Embryonic facial prominence (tissue), 1 donor: ENCODE results near the gene PRRG1.
"Not testable (repeated sequence)": the region's sequence is repeated elsewhere in the genome, so short reads cannot be mapped to it uniquely, and the experiment has no call there.

ENCODE experiments used
- DNase-seq: peaks from one replicate; pipeline ENCODE4 v3.0.0-alpha.2; 2016; ENCODE audit errors: extremely low spot score

PRRG1 gene

GRCh38 chrX:37470711-37471110, 121.5 kb downstream of the PRRG1 start:
- DNase-seq, result no peak

DNA sequence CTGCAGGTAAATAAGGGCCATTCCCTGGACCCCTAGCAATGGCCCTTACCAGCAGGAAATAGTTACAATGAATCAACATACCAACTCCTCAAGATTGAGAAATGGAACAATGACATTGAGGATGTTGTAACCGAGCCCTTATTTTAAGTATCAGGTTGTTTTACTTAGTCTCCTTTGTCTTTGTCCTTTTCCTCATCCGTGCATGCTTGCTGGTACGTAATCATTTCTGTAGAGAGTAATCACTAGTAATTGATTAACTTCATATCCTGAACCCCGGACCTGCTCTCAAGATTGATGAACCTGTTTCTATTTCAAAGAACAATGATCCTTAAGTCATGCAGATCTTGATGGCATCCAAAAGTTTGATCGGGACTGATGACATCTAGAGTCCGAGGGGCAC, 123.7 kb downstream of the PRRG1 start:
- DNase-seq, result no peak

GRCh38 chrX:37474478-37474877, 125.3 kb downstream of the PRRG1 start:
- DNase-seq, result no peak

DNA sequence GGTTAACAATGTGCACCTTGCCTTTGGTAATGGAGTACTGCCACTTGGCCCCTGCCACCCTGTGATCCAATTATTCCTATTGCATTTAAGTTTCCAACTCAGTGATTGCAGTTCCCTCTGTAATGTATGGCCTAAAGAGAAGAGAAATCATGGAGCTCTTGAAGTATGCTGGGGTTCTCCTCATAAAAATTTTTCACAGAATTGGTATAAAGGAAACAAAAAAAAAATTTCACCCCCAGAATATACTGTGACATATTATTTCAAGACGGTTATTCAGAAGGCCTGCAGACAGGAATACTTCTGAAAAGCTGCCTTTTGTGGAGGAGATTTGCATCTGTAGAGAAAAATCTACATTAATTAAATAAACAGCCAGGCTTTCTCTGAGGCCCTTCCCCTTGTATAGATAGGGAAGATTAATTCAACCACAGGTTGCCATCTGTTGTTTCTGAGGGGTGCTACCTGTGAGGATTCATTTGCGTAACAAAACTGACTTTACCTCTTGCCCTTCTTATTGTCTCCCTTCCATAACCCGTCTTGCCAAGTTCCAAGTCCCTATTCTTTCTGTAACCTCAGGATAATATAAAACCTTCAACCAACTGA, 127.5 kb downstream of the PRRG1 start:
- DNase-seq, result no peak

- not testable (repeated sequence) for DNase-seq
These were observed 135.2 kb downstream of the PRRG1 start for GRCh38 chrX:37484335-37484734.

DNA sequence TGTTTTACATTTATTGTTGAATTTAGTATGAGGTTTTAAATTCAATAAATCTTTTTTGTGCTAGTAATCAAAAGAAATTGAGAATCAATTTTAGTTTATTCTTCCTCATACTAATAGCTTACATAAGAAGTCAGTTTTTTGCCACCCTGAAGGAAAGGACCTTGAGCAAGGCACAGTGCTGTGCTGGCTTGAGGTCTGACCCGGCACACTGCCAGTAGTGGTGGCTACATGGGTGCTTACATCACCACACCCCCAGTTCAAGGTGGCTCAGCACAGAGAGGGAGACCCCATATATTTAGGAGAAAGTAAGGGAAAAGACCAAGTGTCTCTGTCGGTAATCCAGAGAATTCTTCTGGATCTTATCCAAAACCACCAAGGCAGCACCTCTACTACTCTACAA, 136.3 kb downstream of the PRRG1 start:
- DNase-seq, result no peak

- no peak for DNase-seq
These were observed 138.1 kb downstream of the PRRG1 start for GRCh38 chrX:37487271-37487670.

DNA sequence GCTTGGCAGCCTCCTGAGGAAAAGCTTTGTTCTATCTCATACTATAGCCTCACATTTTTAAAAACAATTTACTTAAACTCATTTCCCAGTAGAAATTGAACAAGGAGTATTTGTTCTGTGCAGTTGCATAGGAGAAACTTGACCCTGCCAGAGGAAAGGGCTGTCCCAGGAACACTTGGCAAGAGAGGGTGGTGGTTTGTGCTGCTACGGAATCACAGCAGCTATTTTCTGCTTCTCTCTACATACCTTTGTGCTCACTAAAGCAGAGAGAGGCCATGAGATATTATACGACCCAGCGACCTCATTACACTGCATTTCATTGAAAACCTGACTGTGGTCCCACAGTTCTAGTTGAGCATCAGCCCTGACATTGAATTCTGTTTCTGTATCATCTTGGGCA, 139.2 kb downstream of the PRRG1 start:
- no peak for DNase-seq

DNA sequence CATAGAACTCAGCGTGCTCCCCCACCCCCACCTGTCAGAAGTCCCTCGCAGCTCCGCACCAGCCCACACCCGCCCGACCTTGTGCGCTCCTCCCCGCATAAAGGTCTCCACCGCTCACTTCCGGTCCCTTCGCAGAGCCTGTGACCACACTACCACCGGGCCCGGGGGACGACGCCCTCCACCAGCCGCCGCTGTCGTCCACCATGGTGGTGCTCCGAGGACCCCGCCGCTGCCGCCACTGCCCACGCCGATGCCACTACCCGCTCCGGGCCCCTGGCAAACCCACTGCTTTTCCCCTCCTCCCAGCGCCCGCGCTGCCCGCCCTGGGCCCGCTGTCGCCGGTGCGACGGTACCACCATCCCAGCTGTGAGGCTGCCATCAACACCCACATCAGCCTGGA, 142.5 kb downstream of the PRRG1 start:
- DNase-seq, result no peak

DNA sequence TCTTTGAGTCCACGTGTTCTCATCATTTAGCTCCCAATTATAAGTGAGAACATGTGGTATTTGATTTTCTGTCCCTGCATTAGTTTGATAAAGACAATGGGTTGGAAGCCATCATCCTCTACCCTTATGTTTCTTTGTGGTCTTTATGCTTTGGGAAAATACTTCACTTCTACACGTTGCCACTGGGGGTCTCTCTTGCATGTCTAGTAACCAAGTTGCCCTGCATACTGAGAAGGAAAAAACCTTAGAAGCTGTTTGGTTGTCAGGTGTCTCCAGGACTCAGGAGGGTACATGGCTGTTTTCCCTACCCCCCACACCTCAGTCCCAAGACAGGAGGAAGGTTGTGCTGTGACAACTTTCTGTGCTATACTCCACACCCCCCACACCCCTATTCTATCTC, 146.6 kb downstream of the PRRG1 start:
- not testable (repeated sequence) for DNase-seq

- DNase-seq, result not testable (repeated sequence)
These were observed 148.0 kb downstream of the PRRG1 start for GRCh38 chrX:37497126-37497525.

GRCh38 chrX:37498323-37498722, 149.2 kb downstream of the PRRG1 start:
- not testable (repeated sequence) for DNase-seq

DNA sequence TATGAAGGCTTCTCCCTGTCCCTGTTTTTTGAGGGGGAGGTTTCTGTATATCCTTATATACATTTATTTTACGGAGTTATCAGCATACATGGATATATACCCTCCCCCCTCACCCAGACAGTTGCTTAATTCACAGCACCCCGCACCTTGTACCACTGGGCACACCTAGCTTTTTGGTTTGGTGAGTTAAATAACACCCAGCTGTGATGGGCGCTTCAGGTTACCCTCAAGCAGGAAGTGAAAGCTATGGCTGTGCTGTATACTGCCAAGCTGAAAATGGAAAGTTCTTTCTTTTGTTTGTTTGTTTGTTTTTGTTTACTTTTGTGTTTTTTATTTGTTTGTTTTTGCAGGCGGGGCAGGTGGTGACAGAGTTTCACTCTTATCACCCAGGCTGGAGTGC, 150.5 kb downstream of the PRRG1 start:
- not testable (repeated sequence) for DNase-seq

GRCh38 chrX:37504991-37505390, 155.8 kb downstream of the PRRG1 start:
- DNase-seq, result no peak
